HepG2 (cell line): ENCODE results near the gene NECAB2. TPM values are rescaled to one million over a fixed set of nuclear protein-coding genes. Genes with fewer than 3 reads are reported as not detected.

Source experiments
- ATAC-seq: fragments of 200-7000 bp; cut with Tn5 transposase; 3 replicates; pipeline ENCODE4 v1.9.1; 2020; ENCODE audit warnings: mild to moderate bottlenecking, moderate library complexity
- BruUV-seq: library from RNA; stranded (reverse); fragments of 400-500 nt; replicated peaks from 2 replicates; lab custom pipeline; 2021; lab: Mats Ljungman, UMichigan
- CTCF ChIA-PET: fragments of 300-600 bp; formaldehyde crosslinking; extraction: SDS; loops from one replicate; lab custom pipeline; 2021; ENCODE audit warnings: low total read pairs, inconsistent platforms, low intra/inter-chr PET ratio; lab: Yijun Ruan, JAX
- POLR2A ChIA-PET: fragments of 350-600 bp; sonication (Branson Sonifier 250); formaldehyde crosslinking; loops from one replicate; lab custom pipeline; 2020; ENCODE audit warnings: antibody characterized with exemption, inconsistent platforms; lab: Yijun Ruan, JAX
- DNase-seq: peaks from one replicate; pipeline ENCODE4 v3.0.0-alpha.2; 2015; ENCODE audit warnings: low spot score
- FAIRE-seq: peaks from 3 replicates; lab custom pipeline; 2011; peaks lifted over from hg19 to GRCh38; lab: Jason Lieb, UNC
- H2AFZ ChIP-seq: one replicate; pipeline ENCODE4 v1.6.1; 2011; ENCODE audit warnings: low read length, inconsistent platforms
- H3K27ac ChIP-seq: fragments of 300-600 bp; 3 replicates; pipeline ENCODE4 v1.8.0; 2011; ENCODE audit warnings: mixed run types, mild to moderate bottlenecking, mixed read lengths, low read length, inconsistent platforms; ENCODE audit not compliant: insufficient read depth; ENCODE audit errors: extremely low read length
- H3K27me3 ChIP-seq, 2 experiments: fragments of 200-600 bp in 1 of 2; 2 replicates in 1 of 2; 3 replicates in 1 of 2; pipeline versions ENCODE4 v1.6.0 to v1.8.0; 2011; ENCODE audit warnings: low read length in 2 of 2, mild to moderate bottlenecking in 2 of 2, moderate library complexity in 2 of 2, inconsistent platforms in 1 of 2; ENCODE audit not compliant: insufficient read depth in 2 of 2, control insufficient read depth in 1 of 2
- H3K36me3 ChIP-seq, 2 experiments: fragments of 200-600 bp in 1 of 2; replicated peaks in 1 of 2; 2 replicates in 1 of 2; 3 replicates in 1 of 2; pipeline versions ENCODE4 v1.5.1 to v1.8.0; 2011; ENCODE audit warnings: low read length in 2 of 2, inconsistent platforms in 1 of 2; ENCODE audit not compliant: insufficient read depth in 2 of 2, control insufficient read depth in 1 of 2
- H3K4me1 ChIP-seq: 2 replicates; pipeline ENCODE4 v1.5.1; 2012; ENCODE audit warnings: low read length, inconsistent platforms; ENCODE audit not compliant: insufficient read depth
- H3K4me2 ChIP-seq: 2 replicates; pipeline ENCODE4 v1.6.0; 2011; ENCODE audit warnings: low read depth, low read length, inconsistent platforms
- H3K4me3 ChIP-seq, 3 experiments: fragments of 200-600 bp in 1 of 3; sonication (generic), shearing (Covaris generic) in 1 of 3; replicated peaks in 1 of 3; 2 replicates each; pipeline ENCODE4 v1.5.1; 2011 to 2016; ENCODE audit warnings: low read length in 3 of 3, inconsistent platforms in 2 of 3, low read depth in 2 of 3, mild to moderate bottlenecking in 2 of 3, control low read depth in 1 of 3, mixed read lengths in 1 of 3; ENCODE audit not compliant: insufficient read depth in 1 of 3
- H3K79me2 ChIP-seq: one replicate; pipeline ENCODE4 v1.6.1; 2011; ENCODE audit warnings: low read length, inconsistent platforms; ENCODE audit not compliant: insufficient read depth
- H3K9ac ChIP-seq: 2 replicates; pipeline ENCODE4 v1.6.0; 2011; ENCODE audit warnings: mild to moderate bottlenecking, low read depth, low read length, inconsistent platforms; ENCODE audit not compliant: insufficient read depth
- H3K9me3 ChIP-seq: 2 replicates; pipeline ENCODE4 v1.5.1; 2012; ENCODE audit warnings: mild to moderate bottlenecking, low read length
- H4K20me1 ChIP-seq: 2 replicates; pipeline ENCODE4 v1.6.0; 2011; ENCODE audit warnings: inconsistent platforms, mild to moderate bottlenecking, low read length, moderate library complexity; ENCODE audit not compliant: insufficient read depth
- FUBP1 ChIP-seq: sonication (generic); formaldehyde crosslinking; IDR thresholded peaks from 2 replicates; pipeline ENCODE4 v1.5.1; 2020; ENCODE audit warnings: missing genetic modification reagents, mild to moderate bottlenecking, borderline replicate concordance
- NR2F6 ChIP-seq, 2 experiments: IDR thresholded peaks; 2 replicates each; pipeline ENCODE4 v1.6.1; 2016; ENCODE audit warnings: antibody characterized with exemption in 1 of 2, mild to moderate bottlenecking in 1 of 2
- ZBTB33 ChIP-seq: sonication (generic); formaldehyde crosslinking; IDR thresholded peaks from 2 replicates; pipeline ENCODE4 v1.4.0; 2020; ENCODE audit warnings: missing genetic modification reagents
- ZFP90 ChIP-seq: sonication (generic); formaldehyde crosslinking; IDR thresholded peaks from 2 replicates; pipeline ENCODE4 v1.8.0; 2022; ENCODE audit warnings: missing genetic modification reagents, mild to moderate bottlenecking, inconsistent platforms, borderline replicate concordance
- ZNF12 ChIP-seq: sonication (generic); formaldehyde crosslinking; IDR thresholded peaks from 2 replicates; pipeline ENCODE4 v1.5.0; 2020; ENCODE audit warnings: missing genetic modification reagents
- ZZZ3 ChIP-seq: sonication (generic); formaldehyde crosslinking; IDR thresholded peaks from 2 replicates; pipeline ENCODE4 v1.4.0; 2020; ENCODE audit warnings: missing genetic modification reagents, mild to moderate bottlenecking, borderline replicate concordance
- WGBS: methylation state at CpG from one replicate; pipeline ENCODE4 v1.1.6; 2017; ENCODE audit warnings: low lambda C conversion rate; 5-methylcytosine and 5-hydroxymethylcytosine counted together
- in situ Hi-C: cut with HindIII; loops from 2 replicates; pipeline ENCODE4 v1.10.0; 2017; ENCODE audit warnings: low pct_unique_long_range_greater_than_20kb; ENCODE audit not compliant: extremely low pct_ligation_motif_present
- intact Hi-C: fragments of 100-400 bp; cut with micrococcal nuclease; formaldehyde crosslinking; loops from one replicate; pipeline ENCODE4 v1.10.0; 2022; ENCODE audit not compliant: unreplicated experiment
- polyA plus RNA-seq, 8 experiments: library from polyadenylated mRNA; depleted of rRNA in 3 of 8; stranded (reverse) in 7 of 8; unstranded in 1 of 8; fragments of >200 nt; fragmentation: Illumina TruSeq in 4 of 8; extraction: Trizol in 4 of 8; gene quantifications; 2 replicates each; pipeline versions ENCODE4 v1.2.1 to v1.2.3, GENCODE V29; 2011 to 2016; ENCODE audit warnings: low read depth in 4 of 8, missing spikeins in 1 of 8, mixed read lengths in 1 of 8; ENCODE audit not compliant: insufficient read depth in 1 of 8
- total RNA-seq, 5 experiments: library from RNA; depleted of rRNA; stranded (reverse); fragments of >200 nt; fragmentation: Illumina TruSeq; extraction: Trizol; gene quantifications; 2 replicates each; pipeline ENCODE4 v1.2.3, GENCODE V29; 2016; ENCODE audit warnings: low read depth in 1 of 5

Gene NECAB2
- total and polyA plus RNA-seq, 2 of the 13 experiments (the other 11 are each of a cell fraction or from before 2014, with no cell fraction given) = 0.21 to 0.49 TPM

- Histone ChIP-seq H3K4me2 (no peak overlapping the region; the same call in 1 of the 2 replicates), H4K20me1 (no peaks in the 10 kb centered on the region; the same call in 1 of the 2 replicates), H3K27ac (no peak overlapping the region), H3K36me3 (peaks cover 11% of the 10 kb centered on the region in 2 experiments; a peak in 4 of 5 replicates), H2AFZ (no peak overlapping the region), H3K4me1 (peaks cover 22% of the 10 kb centered on the region), H3K27me3 (peaks cover 0 to 4% of the 10 kb centered on the region in 2 experiments; a peak in 1 of 5 replicates), H3K4me3 (no peak overlapping the region), H3K79me2 (no peaks in the 10 kb centered on the region), H3K9me3 (no peaks in the 10 kb centered on the region), H3K9ac (no peak overlapping the region)
- FAIRE-seq = no peak
- no peak for DNase-seq
- ChIA-PET CTCF (interaction anchor here (2.2 kb wide), 1 partner anchor 92 kb away, joined by 11 read pairs; no protein-coding TSS in a partner anchor), POLR2A (no interaction called here)
- no peak for ATAC-seq
- WGBS = 95% methylated on average over 13 of the region's 13 CpGs
- intact Hi-C loops = no loop called here
- TF ChIP-seq ZFP90 (CRISPR knock-in tag) = 0 out of 2 replicates have a peak, but pooled peaks have one; percentile 60
- TF ChIP-seq ZZZ3 = no peak
- no peak for TF ChIP-seq ZNF12 (CRISPR knock-in tag)
- TF ChIP-seq NR2F6 (IDR thresholded peaks at IDR 0.05) = no peak
- TF ChIP-seq NR2F6 (CRISPR knock-in tag; IDR thresholded peaks at IDR 0.05) = no peak
- TF ChIP-seq FUBP1 (CRISPR knock-in tag) = no peak
- peak; percentile 48; the same call in 1 of the 2 replicates for TF ChIP-seq ZBTB33 (CRISPR knock-in tag)
- BruUV-seq = TSS peak; percentile 30
- in situ Hi-C loops = loop anchor here (10.0 kb wide), 2 partner anchors 124 to 224 kb away; no protein-coding TSS in a partner anchor
Measured at GRCh38 chr16:84048871-84049270, 80.8 kb downstream of the NECAB2 start.
